ENCODE data around the gene SLC36A2.

SLC36A2 gene

GRCh38 chr5:151345187-151345807, 2.1 kb downstream of the SLC36A2 start:
- Mint-ChIP-seq H3K27ac (no peak overlapping the region), H3K9me3 (no peaks in the 10 kb centered on the region), H3K4me1 (no peaks in the 10 kb centered on the region), H3K4me3 (no peak overlapping the region), H3K36me3 (no peaks in the 10 kb centered on the region)
- DNase-seq (ENCODE audit: low spot score in 2 of 2): no peak
- no peak for ATAC-seq

- ATAC-seq (no peak), DNase-seq (ENCODE audit: low spot score in 2 of 2) (no peak)
- Mint-ChIP-seq H3K4me3 (no peak overlapping the region), H3K27ac (no peak overlapping the region), H3K36me3 (no peaks in the 10 kb centered on the region), H3K9me3 (no peaks in the 10 kb centered on the region), H3K4me1 (no peaks in the 10 kb centered on the region)
Measured at GRCh38 chr5:151344088-151344487, 3.3 kb downstream of the SLC36A2 start.

GRCh38 chr5:151340004-151340403, 7.4 kb downstream of the SLC36A2 start:
- Mint-ChIP-seq H3K36me3 (no peaks in the 10 kb centered on the region), H3K27ac (no peak overlapping the region), H3K9me3 (no peaks in the 10 kb centered on the region), H3K4me3 (no peak overlapping the region), H3K4me1 (no peaks in the 10 kb centered on the region)
- no peak for ATAC-seq
- DNase-seq (ENCODE audit: low spot score in 2 of 2): no peak

- Mint-ChIP-seq H3K27ac (no peak overlapping the region), H3K4me1 (no peaks in the 10 kb centered on the region), H3K36me3 (no peaks in the 10 kb centered on the region), H3K4me3 (no peak overlapping the region), H3K9me3 (no peaks in the 10 kb centered on the region)
- ATAC-seq (peak; percentile 37), DNase-seq (ENCODE audit: low spot score in 2 of 2) (no peak)
Measured at GRCh38 chr5:151338734-151339133, 8.6 kb downstream of the SLC36A2 start.

- no peaks in the 10 kb centered on the region for H3K4me1 Mint-ChIP-seq
Measured at GRCh38 chr5:151332857-151333256, 14.5 kb downstream of the SLC36A2 start.

GRCh38 chr5:151328734-151329133, 18.6 kb downstream of the SLC36A2 start:
- H3K36me3 Mint-ChIP-seq: no peaks in the 10 kb centered on the region
- H3K4me1 Mint-ChIP-seq: no peaks in the 10 kb centered on the region
- H3K27ac Mint-ChIP-seq: no peak overlapping the region
- H3K9me3 Mint-ChIP-seq: no peaks in the 10 kb centered on the region
- DNase-seq (ENCODE audit: low spot score in 2 of 2): no peak
- ATAC-seq: peak; percentile 37
- H3K4me3 Mint-ChIP-seq: no peak overlapping the region

More at GRCh38 chr5:151332857-151333256, 14.5 kb downstream of the SLC36A2 start:
- DNase-seq (ENCODE audit: low spot score in 2 of 2): no peak
- no peak for ATAC-seq
- no peaks in the 10 kb centered on the region for H3K9me3 Mint-ChIP-seq
- H3K36me3 Mint-ChIP-seq: no peaks in the 10 kb centered on the region
- no peak overlapping the region for H3K4me3 Mint-ChIP-seq
- no peak overlapping the region for H3K27ac Mint-ChIP-seq

GRCh38 chr5:151327585-151327984, 19.8 kb downstream of the SLC36A2 start:
- H3K36me3 Mint-ChIP-seq: no peaks in the 10 kb centered on the region
- no peaks in the 10 kb centered on the region for H3K4me1 Mint-ChIP-seq
- H3K27ac Mint-ChIP-seq: no peak overlapping the region
- no peak overlapping the region for H3K4me3 Mint-ChIP-seq
- no peak for ATAC-seq
- no peaks in the 10 kb centered on the region for H3K9me3 Mint-ChIP-seq
- DNase-seq (ENCODE audit: low spot score in 2 of 2): no peak

- Mint-ChIP-seq H3K9me3 (no peaks in the 10 kb centered on the region), H3K4me1 (no peaks in the 10 kb centered on the region), H3K4me3 (no peak overlapping the region), H3K36me3 (no peaks in the 10 kb centered on the region), H3K27ac (no peak overlapping the region)
- ATAC-seq (no peak), DNase-seq (ENCODE audit: low spot score in 2 of 2) (no peak)
Measured at GRCh38 chr5:151326266-151326665, 21.1 kb downstream of the SLC36A2 start.

GRCh38 chr5:151320481-151320880, 26.9 kb downstream of the SLC36A2 start:
- DNase-seq (ENCODE audit: low spot score in 2 of 2) (no peak), ATAC-seq (no peak)
- no peaks in the 10 kb centered on the region for H3K4me1 Mint-ChIP-seq
- H3K27ac Mint-ChIP-seq: no peak overlapping the region
- H3K36me3 Mint-ChIP-seq: no peaks in the 10 kb centered on the region
- H3K9me3 Mint-ChIP-seq: no peaks in the 10 kb centered on the region
- no peak overlapping the region for H3K4me3 Mint-ChIP-seq

GRCh38 chr5:151318850-151319732, 28.3 kb downstream of the SLC36A2 start:
- no peaks in the 10 kb centered on the region for H3K4me1 Mint-ChIP-seq
- DNase-seq (ENCODE audit: low spot score in 2 of 2) (no peak), ATAC-seq (no peak)
- no peaks in the 10 kb centered on the region for H3K36me3 Mint-ChIP-seq
- H3K27ac Mint-ChIP-seq: no peak overlapping the region
- no peak overlapping the region for H3K4me3 Mint-ChIP-seq
- H3K9me3 Mint-ChIP-seq: no peaks in the 10 kb centered on the region

- Mint-ChIP-seq H3K4me3 (no peak overlapping the region), H3K27ac (no peak overlapping the region), H3K36me3 (no peaks in the 10 kb centered on the region), H3K4me1 (no peaks in the 10 kb centered on the region), H3K9me3 (no peaks in the 10 kb centered on the region)
- no peak for ATAC-seq
- DNase-seq (ENCODE audit: low spot score in 2 of 2): no peak
Measured at GRCh38 chr5:151317871-151318270, 29.5 kb downstream of the SLC36A2 start.

GRCh38 chr5:151315998-151316597, 31.3 kb downstream of the SLC36A2 start:
- DNase-seq (ENCODE audit: low spot score in 2 of 2): peak; percentile 53 to 85
- H3K36me3 Mint-ChIP-seq: no peaks in the 10 kb centered on the region
- no peak overlapping the region for H3K4me3 Mint-ChIP-seq
- H3K9me3 Mint-ChIP-seq: no peaks in the 10 kb centered on the region
- ATAC-seq: peak; percentile 66
- no peak overlapping the region for H3K27ac Mint-ChIP-seq
- no peaks in the 10 kb centered on the region for H3K4me1 Mint-ChIP-seq

- Mint-ChIP-seq H3K36me3 (no peaks in the 10 kb centered on the region), H3K4me3 (no peak overlapping the region), H3K9me3 (no peaks in the 10 kb centered on the region), H3K4me1 (no peaks in the 10 kb centered on the region), H3K27ac (no peak overlapping the region)
- no peak for ATAC-seq
- no peak for DNase-seq (ENCODE audit: low spot score in 2 of 2)
Measured at GRCh38 chr5:151313357-151313756, 34.0 kb downstream of the SLC36A2 start.

GRCh38 chr5:151312756-151313324, 34.5 kb downstream of the SLC36A2 start:
- Mint-ChIP-seq H3K36me3 (no peaks in the 10 kb centered on the region), H3K27ac (no peak overlapping the region), H3K4me3 (no peak overlapping the region), H3K9me3 (no peaks in the 10 kb centered on the region), H3K4me1 (no peaks in the 10 kb centered on the region)
- DNase-seq (ENCODE audit: low spot score in 2 of 2): no peak
- no peak for ATAC-seq

GRCh38 chr5:151310932-151311331, 36.4 kb downstream of the SLC36A2 start:
- Mint-ChIP-seq H3K4me3 (no peak overlapping the region), H3K27ac (no peak overlapping the region), H3K4me1 (no peaks in the 10 kb centered on the region), H3K36me3 (no peaks in the 10 kb centered on the region), H3K9me3 (no peaks in the 10 kb centered on the region)
- DNase-seq (ENCODE audit: low spot score in 2 of 2) (no peak), ATAC-seq (no peak)

All from stimulated activated effector memory CD8-positive, alpha-beta T cell treated with anti-CD3 and anti-CD28 coated beads, Interleukin-12 subunit alpha, Interleukin-12 subunit beta, amount 100 ng/mL, for 72 hours (primary cell).